Measurements from ENCODE around the gene FBXW8.

The FBXW8 gene

DNA sequence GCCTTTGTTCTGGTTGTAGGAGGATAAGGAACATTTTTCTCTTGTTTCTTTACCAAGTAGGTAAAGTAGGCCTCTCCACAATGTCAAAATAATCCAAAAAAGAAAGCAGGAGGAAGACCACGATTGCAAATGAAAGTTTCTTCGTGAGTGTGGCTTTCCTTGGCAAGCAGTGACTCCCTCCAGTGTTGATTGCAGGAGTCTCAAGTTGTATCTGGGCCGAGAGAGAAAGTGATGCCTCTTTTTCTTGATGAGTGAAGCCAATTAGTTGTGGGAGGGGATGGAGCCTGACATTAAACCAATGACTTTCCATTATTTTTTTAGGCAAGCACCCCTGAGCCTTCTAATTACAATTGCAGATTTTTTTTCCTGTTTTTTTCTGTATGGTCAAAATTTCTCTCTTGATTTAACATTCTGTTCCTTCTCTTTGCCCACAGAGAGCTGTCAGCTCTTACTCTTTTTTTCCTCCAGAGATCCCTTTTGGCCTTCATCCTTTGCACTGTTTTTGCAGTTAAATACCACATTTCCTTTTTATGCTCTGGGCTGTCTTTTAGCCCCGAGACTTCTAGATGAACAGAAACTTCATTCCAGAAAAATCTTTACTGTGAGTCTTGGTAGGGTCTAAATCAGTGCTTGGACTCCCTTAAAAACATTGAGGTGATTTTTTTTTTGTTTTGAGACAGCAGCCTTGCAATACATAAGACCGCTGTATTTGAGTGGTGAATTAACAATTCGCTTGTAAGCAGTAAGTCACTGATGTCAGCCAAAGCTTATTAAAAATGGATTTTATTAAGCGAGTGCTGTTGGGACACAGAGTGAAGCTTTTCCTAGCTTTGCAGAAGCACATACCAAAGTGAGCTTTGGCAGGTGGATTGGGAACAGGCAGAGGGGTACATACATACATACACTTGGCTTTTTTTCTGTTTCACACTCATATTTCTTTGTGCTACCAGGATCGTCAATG lies 15.8 kb downstream of the FBXW8 start:
- DNase-seq: no peak

- no peak for DNase-seq
These were observed 16.6 kb downstream of the FBXW8 start for GRCh38 chr12:116927244-116927940.

- no peak for DNase-seq
These were observed 17.8 kb downstream of the FBXW8 start for GRCh38 chr12:116928504-116928903.

GRCh38 chr12:116929885-116930284 lies 19.1 kb downstream of the FBXW8 start:
- no peak for DNase-seq

GRCh38 chr12:116931665-116932064 lies 20.9 kb downstream of the FBXW8 start:
- no peak for DNase-seq

DNA sequence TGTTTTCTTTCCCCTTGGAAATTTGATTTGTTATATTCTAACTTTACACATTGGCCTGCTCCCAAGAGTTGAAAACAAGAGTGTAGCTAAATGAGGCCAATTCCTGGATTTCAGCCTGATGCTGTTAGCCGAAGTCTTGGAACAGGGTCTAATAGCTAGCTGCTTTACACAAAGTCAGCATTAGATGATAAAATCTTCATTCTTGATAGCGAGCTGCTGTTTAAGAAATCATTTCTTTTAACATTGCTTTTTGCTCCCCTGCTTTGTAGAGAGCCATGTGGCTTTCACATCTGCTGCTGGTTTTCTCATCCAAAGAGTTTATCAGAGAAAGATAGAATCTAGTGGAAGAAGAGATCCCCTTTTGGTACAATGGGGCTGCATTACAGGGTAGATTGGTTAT lies 22.3 kb downstream of the FBXW8 start:
- peak; percentile 44 for DNase-seq

GRCh38 chr12:116933512-116934246 lies 22.9 kb downstream of the FBXW8 start:
- DNase-seq: no peak

DNA sequence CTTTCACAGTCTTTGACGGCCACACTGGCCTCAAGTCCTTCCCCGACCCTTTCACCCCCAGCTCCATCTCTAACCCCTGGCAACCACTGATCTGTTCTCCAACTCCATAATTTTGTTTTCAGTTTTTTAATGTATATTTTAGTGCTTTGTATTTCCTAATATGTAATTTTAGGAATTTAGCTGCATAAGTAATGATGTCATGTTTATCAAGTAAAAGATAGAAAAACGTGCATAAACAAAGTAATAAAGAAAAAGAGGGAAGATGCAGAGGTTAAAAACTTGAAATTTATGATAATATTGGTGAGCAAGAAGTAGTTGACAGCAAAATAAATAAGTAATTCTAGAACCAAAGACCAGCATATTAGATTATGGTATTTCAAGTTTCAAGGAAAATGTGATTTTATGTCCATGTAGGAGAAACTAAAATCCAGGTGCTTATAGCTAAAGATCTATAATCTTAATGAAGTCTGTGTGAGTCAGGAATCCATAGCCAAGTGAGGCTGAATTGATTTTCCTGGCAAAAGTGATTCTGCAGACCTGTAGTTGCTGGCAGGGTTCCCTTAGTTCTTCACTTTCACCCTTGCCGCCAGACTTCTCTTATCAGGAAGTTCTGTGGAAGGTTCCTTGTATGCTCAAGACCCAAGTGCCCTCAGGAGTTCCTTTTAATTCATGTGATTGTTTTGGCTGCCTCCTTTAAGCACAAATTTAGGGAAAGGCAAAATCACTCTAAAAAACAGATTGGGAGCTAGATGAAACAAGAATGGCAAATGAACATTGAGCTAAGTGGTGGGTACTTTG lies 24.4 kb downstream of the FBXW8 start:
- no peak for DNase-seq

- DNase-seq: peak; percentile 46
These were observed 26.9 kb downstream of the FBXW8 start for GRCh38 chr12:116937640-116938039.

GRCh38 chr12:116939734-116940133 lies 29.0 kb downstream of the FBXW8 start:
- DNase-seq: no peak

DNA sequence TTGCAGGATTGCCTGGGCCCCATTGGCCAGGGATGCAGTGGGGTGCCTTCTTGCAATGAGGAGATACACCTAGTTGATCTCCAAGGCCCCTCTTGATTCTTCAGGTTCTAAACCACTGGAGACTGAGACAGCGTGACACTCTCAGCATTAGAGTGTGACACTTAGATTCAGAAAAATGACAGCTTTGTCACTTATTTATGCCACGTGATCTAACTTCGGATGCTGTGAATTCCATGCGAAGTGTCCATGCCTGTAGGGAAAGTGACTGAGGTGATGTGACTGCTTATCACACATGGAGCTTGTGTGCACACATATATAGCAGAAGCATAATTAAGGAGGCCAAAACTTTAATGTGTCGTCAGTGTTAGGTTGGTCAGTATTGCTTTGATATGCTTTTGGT lies 30.4 kb downstream of the FBXW8 start:
- no peak for DNase-seq

GRCh38 chr12:116943419-116944372 lies 32.9 kb downstream of the FBXW8 start:
- no peak for DNase-seq

DNA sequence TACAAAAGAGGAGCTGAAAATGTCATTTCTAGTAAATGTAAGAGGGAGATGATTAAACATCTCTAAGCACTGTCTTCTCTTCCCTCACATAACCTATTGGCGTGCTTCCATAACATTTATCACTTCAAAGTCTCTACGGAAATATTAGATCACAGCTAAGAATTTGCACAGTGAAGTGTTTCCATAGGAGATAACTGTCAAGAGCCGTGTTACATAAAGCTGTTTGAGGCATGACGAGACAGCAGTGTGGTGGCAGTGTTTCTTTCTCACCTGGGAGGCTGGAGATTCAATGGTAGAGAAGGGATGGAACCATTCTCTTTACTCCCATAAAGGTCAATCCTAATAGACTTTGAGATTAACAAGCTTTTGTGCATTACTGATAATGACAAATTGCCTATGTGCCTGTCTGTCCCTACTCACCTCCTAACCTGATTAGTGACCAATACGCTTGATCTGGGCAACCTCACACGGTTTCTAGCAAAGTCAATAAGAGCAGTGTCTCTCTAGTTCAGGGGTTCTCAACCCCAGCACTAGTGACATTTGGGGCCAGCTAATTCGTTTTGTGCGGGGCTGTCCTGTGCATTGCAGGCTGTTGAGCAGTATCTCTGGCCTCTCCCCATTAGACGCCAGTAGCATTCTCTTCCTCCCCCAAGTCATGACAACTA lies 35.3 kb downstream of the FBXW8 start:
- DNase-seq: no peak

- DNase-seq: no peak
These were observed 37.5 kb downstream of the FBXW8 start for GRCh38 chr12:116948298-116948697.

- no peak for DNase-seq
These were observed 40.0 kb downstream of the FBXW8 start for GRCh38 chr12:116950628-116951325.

DNA sequence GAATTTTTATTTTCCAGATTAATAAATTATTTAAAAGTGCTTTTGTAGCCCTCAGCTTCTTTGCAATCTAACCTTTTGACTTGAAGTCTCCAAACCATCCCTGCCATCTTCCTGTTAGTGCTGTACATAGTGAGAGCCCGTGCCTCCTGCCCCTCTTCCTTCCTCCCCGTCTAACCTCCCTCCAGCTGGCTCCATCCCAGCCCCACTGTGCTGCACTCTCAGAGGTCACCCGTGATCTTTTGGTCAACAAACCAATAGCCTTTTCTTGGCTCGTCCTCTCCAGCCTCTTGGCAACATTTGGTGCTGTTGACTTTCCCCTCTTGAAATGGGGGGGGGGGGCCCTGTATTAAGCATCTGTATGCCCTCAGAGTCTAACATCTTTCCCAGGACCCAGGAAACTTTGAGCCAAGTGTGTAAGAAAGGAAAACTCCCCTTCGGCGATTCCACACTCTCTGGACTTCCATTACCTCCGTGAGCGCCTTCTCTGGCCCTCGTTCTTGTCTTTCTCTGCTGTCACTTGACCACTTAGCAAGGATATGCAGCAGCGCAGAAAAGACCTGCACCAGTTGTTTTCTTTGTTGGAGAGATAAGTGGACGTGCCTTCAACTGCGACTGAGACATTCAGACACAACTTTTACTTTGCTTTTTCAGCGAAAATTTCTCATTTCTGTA lies 44.1 kb downstream of the FBXW8 start:
- no peak for DNase-seq

- no peak for DNase-seq
These were observed 44.8 kb downstream of the FBXW8 start for GRCh38 chr12:116955382-116956021.

DNA sequence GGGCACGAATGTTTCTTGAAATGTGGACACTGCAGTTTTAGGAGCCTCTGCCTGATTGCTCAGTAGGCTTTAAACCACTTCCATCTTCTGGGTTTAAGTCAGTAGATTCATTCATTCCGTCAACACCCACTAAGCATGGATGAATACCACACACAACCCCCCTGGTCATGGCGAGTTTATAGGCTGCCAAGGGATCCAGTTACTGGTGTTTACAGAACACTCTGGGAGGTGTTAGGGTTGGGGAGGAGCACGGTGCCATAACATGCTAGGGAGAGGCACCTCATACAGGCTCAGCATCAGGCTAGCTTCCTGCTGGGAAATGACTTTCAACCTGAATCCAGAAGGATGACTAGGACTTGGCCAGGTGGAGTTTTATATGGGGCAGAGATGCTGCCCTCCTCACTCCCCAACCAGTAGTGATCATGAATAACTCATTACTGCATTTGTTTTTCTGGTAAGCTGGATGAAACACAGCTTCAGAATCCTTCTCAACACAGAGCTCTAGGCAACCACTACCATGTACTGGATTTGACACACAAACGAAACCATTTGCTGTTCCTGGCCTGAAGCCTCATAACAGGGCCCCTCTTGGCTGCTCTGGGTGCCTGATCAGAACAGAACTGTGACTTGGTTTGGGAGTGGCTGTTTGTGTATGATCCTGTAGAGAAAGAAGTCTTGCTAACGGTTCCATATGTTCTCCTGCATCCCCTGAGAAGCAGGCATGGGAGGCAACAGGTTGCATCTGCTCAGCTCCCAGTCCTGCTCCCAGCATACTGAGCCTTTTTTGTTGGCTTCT lies 47.9 kb downstream of the FBXW8 start:
- no peak for DNase-seq

Data from femur (tissue), 1 donor.